PC-3 (cell line): ENCODE results near the gene MAML2. TPM values are rescaled to one million over a fixed set of nuclear protein-coding genes. Genes with fewer than 3 reads are reported as not detected.

ENCODE experiments used
- ATAC-seq: fragments of 200-7000 bp; cut with Tn5 transposase; 2 replicates; pipeline ENCODE4 v1.9.1; 2020; ENCODE audit warnings: mild to moderate bottlenecking, moderate library complexity
- BruUV-seq: library from RNA; stranded (reverse); fragments of 400-500 nt; replicated peaks from 2 replicates; lab custom pipeline; 2021; lab: Mats Ljungman, UMichigan
- CTCF ChIA-PET: fragments of 300-600 bp; sonication (Branson Sonifier 250); formaldehyde crosslinking; loops from one replicate; lab custom pipeline; 2022; ENCODE audit warnings: antibody characterized with exemption; lab: Charles Lee
- POLR2A ChIA-PET: fragments of 300-600 bp; sonication (Branson Sonifier 250); formaldehyde crosslinking; loops from one replicate; lab custom pipeline; 2022; ENCODE audit warnings: antibody characterized with exemption; ENCODE audit not compliant: unreplicated experiment; lab: Charles Lee
- DNase-seq: peaks from one replicate; pipeline ENCODE4 v3.0.0-alpha.2; 2015
- H2AFZ ChIP-seq: fragments of 300-600 bp; sonication (generic); 2 replicates; pipeline ENCODE4 v1.6.0; 2016; ENCODE audit warnings: antibody characterized with exemption, low read length
- H3F3A ChIP-seq: fragments of 300-600 bp; sonication (generic); one replicate; pipeline ENCODE4 v1.6.0; 2017; ENCODE audit warnings: antibody characterized with exemption, low read length, control low read depth, mild to moderate bottlenecking; ENCODE audit not compliant: unreplicated experiment
- H3K27ac ChIP-seq: fragments of 300-600 bp; sonication (generic); 2 replicates; pipeline ENCODE4 v1.5.1; 2016; ENCODE audit warnings: mild to moderate bottlenecking, low read length
- H3K27me3 ChIP-seq: fragments of 300-600 bp; sonication (generic); 2 replicates; pipeline ENCODE4 v1.6.1; 2016; ENCODE audit warnings: low read length, mixed read lengths
- H3K36me3 ChIP-seq: fragments of 300-600 bp; sonication (generic); 2 replicates; pipeline ENCODE4 v1.6.1; 2016; ENCODE audit warnings: low read depth, mixed run types, low read length, mixed read lengths
- H3K4me1 ChIP-seq: fragments of 300-600 bp; sonication (generic); 2 replicates; pipeline ENCODE4 v1.5.1; 2016; ENCODE audit warnings: low read length; ENCODE audit not compliant: insufficient read depth
- H3K4me2 ChIP-seq: fragments of 300-600 bp; sonication (generic); 2 replicates; pipeline ENCODE4 v1.6.0; 2016; ENCODE audit warnings: low read length
- H3K4me3 ChIP-seq: fragments of 300-600 bp; sonication (generic); 2 replicates; pipeline ENCODE4 v1.5.1; 2016; ENCODE audit warnings: mild to moderate bottlenecking, low read length, mixed read lengths
- H3K79me2 ChIP-seq: fragments of 300-600 bp; sonication (generic); 2 replicates; pipeline ENCODE4 v1.6.1; 2017; ENCODE audit warnings: low read length, mixed read lengths
- H3K9ac ChIP-seq: fragments of 300-600 bp; sonication (generic); 2 replicates; pipeline ENCODE4 v1.6.0; 2016; ENCODE audit warnings: mild to moderate bottlenecking, low read length
- H3K9me2 ChIP-seq: fragments of 300-600 bp; sonication (generic); replicated peaks from 2 replicates; pipeline ENCODE4 v1.6.1; 2016; ENCODE audit warnings: mixed run types, low read length, mixed read lengths
- H3K9me3 ChIP-seq: fragments of 300-600 bp; sonication (generic); 2 replicates; pipeline ENCODE4 v1.6.1; 2016; ENCODE audit warnings: low read length, mixed read lengths
- H4K20me1 ChIP-seq: fragments of 300-600 bp; sonication (generic); 2 replicates; pipeline ENCODE4 v1.6.1; 2016; ENCODE audit warnings: low read length, mixed read lengths
- EZH2 ChIP-seq: fragments of 300-600 bp; sonication (generic); IDR thresholded peaks from one replicate; pipeline ENCODE4 v1.6.1; 2017; ENCODE audit warnings: antibody characterized with exemption, mild to moderate bottlenecking, low read length; ENCODE audit not compliant: unreplicated experiment
- EZH2phosphoT487 ChIP-seq: fragments of 300-600 bp; sonication (generic); IDR thresholded peaks from 2 replicates; pipeline ENCODE4 v1.6.1; 2018; ENCODE audit warnings: mild to moderate bottlenecking, antibody characterized with exemption, low read length, borderline replicate concordance
- intact Hi-C: fragments of 100-400 bp; cut with micrococcal nuclease; formaldehyde crosslinking; loops from 2 replicates; pipeline ENCODE4 v1.9.0; 2023
- total RNA-seq: library from RNA; depleted of rRNA; stranded (reverse); fragments of >200 nt; gene quantifications from 2 replicates; pipeline ENCODE4 v1.2.3, GENCODE V29; 2014
- TF ChIP-seq, protein P1 (sequence below): fragments of 300-600 bp; sonication (generic); conservative IDR thresholded peaks from 2 replicates; pipeline ENCODE4 v1.5.1; 2017; ENCODE audit warnings: antibody characterized with exemption, low read depth, mild to moderate bottlenecking, low read length

MAML2 gene
- total RNA-seq, 1 experiment from 2014 or later, result 10.9 TPM

DNA sequence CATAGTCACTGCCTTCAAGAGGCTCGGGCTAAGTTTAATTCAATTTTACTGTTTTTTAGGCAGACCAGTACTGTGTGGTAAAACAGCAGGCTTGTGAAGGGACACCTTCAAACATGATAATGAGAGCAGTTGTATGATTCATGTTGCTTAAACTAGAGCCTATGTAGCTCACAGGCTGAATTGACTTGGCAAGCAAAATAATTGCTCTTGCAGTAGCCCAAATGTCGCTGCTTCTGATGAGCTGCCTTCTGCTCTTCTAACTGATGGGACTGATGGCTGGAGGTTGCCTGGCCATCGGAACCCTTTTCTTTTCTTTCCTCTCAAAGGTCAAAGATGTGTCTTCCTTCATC, 137.6 kb downstream of the MAML2 start:
- H3K27me3 ChIP-seq, result no peaks in the 10 kb centered on the region
- H3K27ac ChIP-seq, result no peak overlapping the region
- DNase-seq (no peak), ATAC-seq (no peak)
- no TSS peak for BruUV-seq
- no peak overlapping the region for H3K4me3 ChIP-seq
- POLR2A ChIA-PET, result interaction anchor here (0.6 kb wide), 1 partner anchor 16 kb away, joined by 7 read pairs; no protein-coding TSS in a partner anchor
- peaks cover 14% of the 10 kb centered on the region for H3F3A ChIP-seq
- CTCF ChIA-PET, result no interaction called here
- no peaks in the 10 kb centered on the region for H4K20me1 ChIP-seq
- intact Hi-C loops, result loop anchor here (5.0 to 10.0 kb wide), 2 partner anchors 108 to 371 kb away; no protein-coding TSS in a partner anchor
- no peaks in the 10 kb centered on the region for H3K9me2 ChIP-seq
- H3K9ac ChIP-seq, result no peak overlapping the region
- TF ChIP-seq, protein P1, sequence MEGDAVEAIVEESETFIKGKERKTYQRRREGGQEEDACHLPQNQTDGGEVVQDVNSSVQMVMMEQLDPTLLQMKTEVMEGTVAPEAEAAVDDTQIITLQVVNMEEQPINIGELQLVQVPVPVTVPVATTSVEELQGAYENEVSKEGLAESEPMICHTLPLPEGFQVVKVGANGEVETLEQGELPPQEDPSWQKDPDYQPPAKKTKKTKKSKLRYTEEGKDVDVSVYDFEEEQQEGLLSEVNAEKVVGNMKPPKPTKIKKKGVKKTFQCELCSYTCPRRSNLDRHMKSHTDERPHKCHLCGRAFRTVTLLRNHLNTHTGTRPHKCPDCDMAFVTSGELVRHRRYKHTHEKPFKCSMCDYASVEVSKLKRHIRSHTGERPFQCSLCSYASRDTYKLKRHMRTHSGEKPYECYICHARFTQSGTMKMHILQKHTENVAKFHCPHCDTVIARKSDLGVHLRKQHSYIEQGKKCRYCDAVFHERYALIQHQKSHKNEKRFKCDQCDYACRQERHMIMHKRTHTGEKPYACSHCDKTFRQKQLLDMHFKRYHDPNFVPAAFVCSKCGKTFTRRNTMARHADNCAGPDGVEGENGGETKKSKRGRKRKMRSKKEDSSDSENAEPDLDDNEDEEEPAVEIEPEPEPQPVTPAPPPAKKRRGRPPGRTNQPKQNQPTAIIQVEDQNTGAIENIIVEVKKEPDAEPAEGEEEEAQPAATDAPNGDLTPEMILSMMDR, result no peak
- TF ChIP-seq EZH2phosphoT487 (no peak), EZH2 (no peak)
- H3K9me3 ChIP-seq, result no peaks in the 10 kb centered on the region
- H3K36me3 ChIP-seq, result no peaks in the 10 kb centered on the region
- H3K79me2 ChIP-seq, result no peaks in the 10 kb centered on the region
- peaks cover 30% of the 10 kb centered on the region for H3K4me1 ChIP-seq
- H2AFZ ChIP-seq, result no peak overlapping the region
- no peak overlapping the region for H3K4me2 ChIP-seq

DNA sequence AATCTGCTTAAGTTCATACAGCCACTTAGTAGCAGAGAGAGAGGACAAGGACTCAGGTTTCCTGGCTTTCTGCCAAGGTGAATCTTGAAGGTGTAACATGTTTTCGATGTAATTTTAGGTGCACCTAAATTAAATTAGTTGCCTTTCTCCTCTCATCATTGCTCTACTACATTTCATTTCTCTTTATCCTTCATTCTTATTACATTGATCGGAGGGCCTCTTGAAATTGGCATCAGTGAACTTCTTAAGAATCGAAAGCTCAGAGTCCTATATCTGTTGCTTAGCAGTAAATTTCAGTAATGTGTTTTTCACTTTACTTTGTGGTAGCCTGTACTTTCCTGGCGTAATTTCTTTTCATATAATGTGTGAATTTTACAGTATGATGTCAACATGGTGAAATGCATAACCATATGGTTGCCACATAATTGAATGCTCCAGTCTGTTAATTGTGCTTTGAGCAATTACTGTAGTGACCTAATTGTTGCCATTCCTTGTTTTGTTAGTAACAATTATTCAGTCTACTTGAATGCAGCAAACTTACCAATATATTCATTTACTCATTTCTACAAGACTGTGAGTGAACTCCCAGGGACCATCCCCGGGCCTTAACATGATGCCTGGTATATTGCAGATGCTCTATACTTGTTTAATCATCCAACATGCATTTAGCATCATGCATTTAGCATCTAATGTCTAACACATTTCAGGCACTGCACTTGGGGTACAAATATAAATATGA, 138.1 kb downstream of the MAML2 start:
- H3K9me2 ChIP-seq, result no peaks in the 10 kb centered on the region
- ATAC-seq (no peak), DNase-seq (no peak)
- no peak overlapping the region for H3K4me2 ChIP-seq
- H3K4me3 ChIP-seq, result no peak overlapping the region
- TF ChIP-seq EZH2phosphoT487 (no peak), EZH2 (no peak)
- TF ChIP-seq, protein P1, result no peak
- intact Hi-C loops, result loop anchor here (5.0 to 10.0 kb wide), 2 partner anchors 108 to 370 kb away; no protein-coding TSS in a partner anchor
- no TSS peak for BruUV-seq
- POLR2A ChIA-PET, result no interaction called here
- CTCF ChIA-PET, result no interaction called here
- no peaks in the 10 kb centered on the region for H4K20me1 ChIP-seq
- H3K36me3 ChIP-seq, result no peaks in the 10 kb centered on the region
- peaks cover 14% of the 10 kb centered on the region for H3F3A ChIP-seq
- no peak overlapping the region for H3K27ac ChIP-seq
- H2AFZ ChIP-seq, result no peak overlapping the region
- peaks cover 36% of the 10 kb centered on the region for H3K4me1 ChIP-seq
- no peaks in the 10 kb centered on the region for H3K27me3 ChIP-seq
- H3K79me2 ChIP-seq, result no peaks in the 10 kb centered on the region
- no peak overlapping the region for H3K9ac ChIP-seq
- H3K9me3 ChIP-seq, result no peaks in the 10 kb centered on the region

DNA sequence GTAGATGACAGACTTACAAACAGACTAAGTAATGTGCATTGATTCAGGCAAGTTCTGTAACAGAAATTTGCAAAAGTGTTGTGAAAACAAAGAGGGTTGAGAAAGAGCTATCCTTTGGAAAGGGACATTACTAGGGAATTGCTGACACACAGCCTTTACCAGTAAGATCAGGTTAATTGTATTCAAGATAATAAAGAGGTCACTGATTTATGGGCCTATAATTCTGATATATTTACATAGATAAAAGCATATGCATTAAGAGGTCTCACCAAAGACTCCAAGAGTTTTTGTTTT, 138.7 kb downstream of the MAML2 start:
- Histone ChIP-seq H3K9me3 (no peaks in the 10 kb centered on the region), H3K79me2 (no peaks in the 10 kb centered on the region), H3F3A (peaks cover 14% of the 10 kb centered on the region), H3K4me1 (peaks cover 40% of the 10 kb centered on the region), H3K27ac (no peak overlapping the region), H3K36me3 (no peaks in the 10 kb centered on the region), H3K9ac (no peak overlapping the region), H3K4me2 (no peak overlapping the region), H2AFZ (no peak overlapping the region), H3K9me2 (no peaks in the 10 kb centered on the region), H3K27me3 (no peaks in the 10 kb centered on the region), H3K4me3 (no peak overlapping the region), H4K20me1 (no peaks in the 10 kb centered on the region)
- intact Hi-C loops, result loop anchor here (10.0 kb wide), 1 partner anchor 370 kb away; no protein-coding TSS in a partner anchor
- ATAC-seq, result no peak
- TF ChIP-seq EZH2phosphoT487 (no peak), EZH2 (no peak)
- TF ChIP-seq, protein P1, result no peak
- ChIA-PET CTCF (no interaction called here), POLR2A (no interaction called here)
- BruUV-seq, result no TSS peak
- DNase-seq, result no peak
